ENCODE measurements around the gene EPPIN.

GRCh38 chr20:45508068-45508886 lies 38.9 kb downstream of the EPPIN start:
- no peak for TF ChIP-seq POLR2A (IDR thresholded peaks at IDR 0.05; ENCODE audit: low read depth, low read length)
- no peak for TF ChIP-seq JUN (IDR thresholded peaks at IDR 0.05; ENCODE audit: borderline replicate concordance, insufficient read depth, insufficient read length, low read depth)
- TF ChIP-seq CTCF (IDR thresholded peaks at IDR 0.05; ENCODE audit: extremely low read depth in 1 of 2, insufficient read depth in 1 of 2, low read depth in 1 of 2, low read length in 2 of 2): no peak
- TF ChIP-seq MAX (IDR thresholded peaks at IDR 0.05; ENCODE audit: insufficient read depth, insufficient read length): no peak
- TF ChIP-seq MYC (IDR thresholded peaks at IDR 0.05; ENCODE audit: low read depth, low read length): no peak

Data from endothelial cell of umbilical vein (primary cell).